ENCODE results near the gene PGP. TPM values are rescaled to one million over a fixed set of nuclear protein-coding genes. Genes with fewer than 3 reads are reported as not detected.

The PGP gene
- total RNA-seq, 1 experiment from 2014 or later, result 38.3 TPM

GRCh38 chr16:2256531-2257140 lies 42.0 kb upstream of the PGP start:
- Mint-ChIP-seq H3K36me3 (ENCODE audit: insufficient read depth in 1 of 3, low read depth in 3 of 3) (peaks cover 60 to 92% (median 80%) of the 10 kb centered on the region in 3 experiments), H3K4me3 (peak overlapping the region in 1 of 2 experiments; percentile 6; a peak in 1 of 5 replicates), H3K9me3 (no peaks in the 10 kb centered on the region), H3K27ac (peak overlapping the region in 2 of 3 experiments; percentile 33 to 70; a peak in 3 of 7 replicates), H3K4me1 (peaks cover 13 to 17% of the 10 kb centered on the region in 2 experiments), H3K27me3 (ENCODE audit: low read depth) (no peaks in the 10 kb centered on the region)
- H3K23me2 ChIP-seq (ENCODE audit: insufficient read length, low read depth, low read length, poor library complexity, severe bottlenecking), result no peaks in the 10 kb centered on the region
- H3T11ph ChIP-seq (ENCODE audit: low read length), result no peak overlapping the region
- H2BK20ac ChIP-seq (ENCODE audit: low read depth, low read length, poor library complexity, severe bottlenecking), result no peak overlapping the region
- H2AFZ ChIP-seq (ENCODE audit: low read length), result no peak overlapping the region
- no peaks in the 10 kb centered on the region for H3K79me1 ChIP-seq (ENCODE audit: insufficient read depth, low read depth, low read length, poor library complexity, severe bottlenecking)
- H2BK15ac ChIP-seq (ENCODE audit: low read depth, low read length), result no peak overlapping the region
- H3K27ac ChIP-seq (ENCODE audit: insufficient read length, low read depth, low read length), result no peak overlapping the region
- no peak overlapping the region for H2BK12ac ChIP-seq (ENCODE audit: insufficient read length, low read depth, low read length)
- no peaks in the 10 kb centered on the region for H3K79me2 ChIP-seq (ENCODE audit: insufficient read depth, low read length)
- no CpG with 5 or more reads among the region's 12 CpGs for WGBS (ENCODE audit: extremely low coverage, insufficient read length, low lambda C conversion rate)
- H3K4ac ChIP-seq (ENCODE audit: low read depth, low read length), result no peak overlapping the region
- DNase-seq, result no peak
- H2BK5ac ChIP-seq (ENCODE audit: insufficient read length, low read length), result no peak overlapping the region
- no peaks in the 10 kb centered on the region for H3K27me3 ChIP-seq (ENCODE audit: insufficient read depth, low read length)
- H4K8ac ChIP-seq (replicated peaks; ENCODE audit: insufficient read length, low read depth, low read length), result no peak overlapping the region
- peaks cover 2% of the 10 kb centered on the region for H4K20me1 ChIP-seq (ENCODE audit: control insufficient read depth, insufficient read depth, insufficient read length)
- H3K9ac ChIP-seq (ENCODE audit: extremely low read depth, insufficient read length, low read length), result no peak overlapping the region
- no peak overlapping the region for H3K14ac ChIP-seq (ENCODE audit: insufficient read depth, low read length)
- no peak overlapping the region for H3K4me2 ChIP-seq (ENCODE audit: insufficient read depth, insufficient read length, low read length)
- H2BK120ac ChIP-seq (ENCODE audit: low read depth, low read length, poor library complexity, severe bottlenecking), result no peak overlapping the region
- no peak overlapping the region for H4K5ac ChIP-seq (ENCODE audit: insufficient read length, low read depth, low read length)
- no peak overlapping the region for H2AK5ac ChIP-seq (ENCODE audit: insufficient read length, low read length)
- H4K91ac ChIP-seq (ENCODE audit: insufficient read length, low read depth, low read length), result no peak overlapping the region
- H3K9me3 ChIP-seq (ENCODE audit: control insufficient read depth, low read depth, low read length), result no peaks in the 10 kb centered on the region
- no peaks in the 10 kb centered on the region for H3K4me1 ChIP-seq (ENCODE audit: insufficient read depth, low read length)
- H3K23ac ChIP-seq (ENCODE audit: insufficient read length, low read depth, low read length), result no peak overlapping the region
- TF ChIP-seq, protein P1, sequence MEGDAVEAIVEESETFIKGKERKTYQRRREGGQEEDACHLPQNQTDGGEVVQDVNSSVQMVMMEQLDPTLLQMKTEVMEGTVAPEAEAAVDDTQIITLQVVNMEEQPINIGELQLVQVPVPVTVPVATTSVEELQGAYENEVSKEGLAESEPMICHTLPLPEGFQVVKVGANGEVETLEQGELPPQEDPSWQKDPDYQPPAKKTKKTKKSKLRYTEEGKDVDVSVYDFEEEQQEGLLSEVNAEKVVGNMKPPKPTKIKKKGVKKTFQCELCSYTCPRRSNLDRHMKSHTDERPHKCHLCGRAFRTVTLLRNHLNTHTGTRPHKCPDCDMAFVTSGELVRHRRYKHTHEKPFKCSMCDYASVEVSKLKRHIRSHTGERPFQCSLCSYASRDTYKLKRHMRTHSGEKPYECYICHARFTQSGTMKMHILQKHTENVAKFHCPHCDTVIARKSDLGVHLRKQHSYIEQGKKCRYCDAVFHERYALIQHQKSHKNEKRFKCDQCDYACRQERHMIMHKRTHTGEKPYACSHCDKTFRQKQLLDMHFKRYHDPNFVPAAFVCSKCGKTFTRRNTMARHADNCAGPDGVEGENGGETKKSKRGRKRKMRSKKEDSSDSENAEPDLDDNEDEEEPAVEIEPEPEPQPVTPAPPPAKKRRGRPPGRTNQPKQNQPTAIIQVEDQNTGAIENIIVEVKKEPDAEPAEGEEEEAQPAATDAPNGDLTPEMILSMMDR (conservative IDR thresholded peaks at IDR 0.05), result no peak
- H3K18ac ChIP-seq (ENCODE audit: insufficient read length, low read depth, low read length), result no peak overlapping the region
- no peak overlapping the region for H3K56ac ChIP-seq (ENCODE audit: insufficient read length, low read depth, low read length)

All from H9 (cell line).